GM03348 (cell line): ENCODE data around the gene MORC2.

Experiments
- DNase-seq: peaks from one replicate; pipeline ENCODE4 v3.0.0; 2012; ENCODE audit warnings: low spot score

MORC2 gene

GRCh38 chr22:30949934-30950660 lies 18.5 kb downstream of the MORC2 start:
- no peak for DNase-seq

- peak; percentile 27 for DNase-seq
Measured at GRCh38 chr22:30948930-30949342, 19.6 kb downstream of the MORC2 start.

GRCh38 chr22:30947816-30948454 lies 20.6 kb downstream of the MORC2 start:
- DNase-seq = peak; percentile 67

- no peak for DNase-seq
Measured at GRCh38 chr22:30947173-30947815, 21.3 kb downstream of the MORC2 start.

- no peak for DNase-seq
Measured at GRCh38 chr22:30946354-30946753, 22.2 kb downstream of the MORC2 start.

- DNase-seq = no peak
Measured at GRCh38 chr22:30945653-30946052, 22.9 kb downstream of the MORC2 start.

GRCh38 chr22:30944986-30945385 lies 23.6 kb downstream of the MORC2 start:
- no peak for DNase-seq

GRCh38 chr22:30943368-30943767 lies 25.2 kb downstream of the MORC2 start:
- no peak for DNase-seq

GRCh38 chr22:30941363-30941740 lies 27.2 kb downstream of the MORC2 start:
- DNase-seq = no peak

- DNase-seq = no peak
Measured at GRCh38 chr22:30940685-30941362, 27.8 kb downstream of the MORC2 start.

- DNase-seq = no peak
Measured at GRCh38 chr22:30934053-30934452, 34.5 kb downstream of the MORC2 start.

GRCh38 chr22:30933457-30933856 lies 35.1 kb downstream of the MORC2 start:
- DNase-seq = no peak

- no peak for DNase-seq
Measured at GRCh38 chr22:30932661-30933060, 35.9 kb downstream of the MORC2 start.

- no peak for DNase-seq
Measured at GRCh38 chr22:30931541-30932300, 36.9 kb downstream of the MORC2 start.

GRCh38 chr22:30930228-30930627 lies 38.3 kb downstream of the MORC2 start:
- no peak for DNase-seq

GRCh38 chr22:30928401-30928800 lies 40.2 kb downstream of the MORC2 start:
- no peak for DNase-seq

GRCh38 chr22:30927806-30928205 lies 40.8 kb downstream of the MORC2 start:
- DNase-seq = no peak

GRCh38 chr22:30926706-30927105 lies 41.9 kb downstream of the MORC2 start:
- no peak for DNase-seq

- no peak for DNase-seq
Measured at GRCh38 chr22:30925667-30926066, 42.9 kb downstream of the MORC2 start.

GRCh38 chr22:30923168-30923900 lies 45.2 kb downstream of the MORC2 start:
- no peak for DNase-seq

GRCh38 chr22:30922151-30922611 lies 46.4 kb downstream of the MORC2 start:
- peak; percentile 81 for DNase-seq
